Panc1 (cell line): ENCODE measurements around the gene NUP188. TPM values are rescaled to one million over a fixed set of nuclear protein-coding genes. Genes with fewer than 3 reads are reported as not detected.

Experiments
- ATAC-seq: fragments of 200-7000 bp; cut with Tn5 transposase; 2 replicates; pipeline ENCODE4 v1.9.1; 2020; ENCODE audit warnings: mild to moderate bottlenecking, moderate library complexity
- BruUV-seq: library from RNA; stranded (reverse); fragments of 400-500 nt; replicated peaks from 2 replicates; lab custom pipeline; 2021; lab: Mats Ljungman, UMichigan
- CTCF ChIA-PET: fragments of 300-600 bp; sonication (Branson Sonifier 250); formaldehyde crosslinking; loops from one replicate; lab custom pipeline; 2022; ENCODE audit warnings: antibody characterized with exemption; lab: Charles Lee
- POLR2A ChIA-PET: fragments of 300-600 bp; sonication (Branson Sonifier 250); formaldehyde crosslinking; loops from one replicate; lab custom pipeline; 2022; ENCODE audit warnings: antibody characterized with exemption; lab: Charles Lee
- DNase-seq: peaks from one replicate; pipeline ENCODE4 v3.0.0-alpha.2; 2010; ENCODE audit warnings: low read depth, low spot score
- H3K27ac ChIP-seq: 2 replicates; pipeline ENCODE4 v1.5.1; 2011; ENCODE audit warnings: mild to moderate bottlenecking, low read length, inconsistent platforms
- H3K27me3 ChIP-seq: fragments of 200-500 bp; sonication (Bioruptor generic); 2 replicates; pipeline ENCODE4 v1.6.0; 2014; ENCODE audit warnings: low read length, inconsistent platforms; ENCODE audit not compliant: control insufficient read depth, insufficient read depth
- H3K36me3 ChIP-seq: fragments of 200-500 bp; sonication (Bioruptor generic); 2 replicates; pipeline ENCODE4 v1.5.1; 2014; ENCODE audit warnings: inconsistent platforms, mild to moderate bottlenecking, low read length, moderate library complexity; ENCODE audit not compliant: control insufficient read depth, insufficient read depth
- H3K4me1 ChIP-seq: 2 replicates; pipeline ENCODE4 v1.5.1; 2011; ENCODE audit warnings: inconsistent platforms, mild to moderate bottlenecking, low read length, moderate library complexity; ENCODE audit not compliant: control insufficient read depth, insufficient read depth
- H3K4me3 ChIP-seq, 2 experiments: 2 replicates each; pipeline ENCODE4 v1.5.1; 2011 to 2012; ENCODE audit warnings: low read depth in 2 of 2, low read length in 2 of 2, mild to moderate bottlenecking in 2 of 2, inconsistent platforms in 1 of 2, moderate library complexity in 1 of 2
- H3K9me3 ChIP-seq: fragments of 200-500 bp; sonication (Bioruptor generic); 2 replicates; pipeline ENCODE4 v1.5.1; 2014; ENCODE audit warnings: low read depth, mild to moderate bottlenecking, inconsistent platforms, low read length, moderate library complexity; ENCODE audit not compliant: control insufficient read depth, insufficient read depth
- CTCF ChIP-seq: fragments of 450-650 bp; IDR thresholded peaks from 2 replicates; pipeline ENCODE4 v1.5.1; 2017; ENCODE audit warnings: mild to moderate bottlenecking
- POLR2AphosphoS5 ChIP-seq: IDR thresholded peaks from 2 replicates; pipeline ENCODE4 v1.6.1; 2012; ENCODE audit warnings: mild to moderate bottlenecking, low read depth, low read length, moderate library complexity
- REST ChIP-seq, 2 experiments: IDR thresholded peaks; 2 replicates each; pipeline ENCODE4 v1.6.1; 2011 to 2012; ENCODE audit warnings: low read depth in 2 of 2, control low read depth in 1 of 2, low read length in 1 of 2, mild to moderate bottlenecking in 1 of 2, moderate library complexity in 1 of 2; ENCODE audit not compliant: insufficient read depth in 1 of 2
- SIN3A ChIP-seq: IDR thresholded peaks from 2 replicates; pipeline ENCODE4 v1.6.1; 2012; ENCODE audit warnings: low read depth, mild to moderate bottlenecking, low read length, moderate library complexity, borderline replicate concordance; ENCODE audit not compliant: insufficient read depth
- TCF7L2 ChIP-seq: IDR thresholded peaks from 2 replicates; pipeline ENCODE4 v1.6.1; 2011; ENCODE audit warnings: mild to moderate bottlenecking, low read depth, low read length, inconsistent platforms
- in situ Hi-C: cut with HindIII; loops from 2 replicates; pipeline ENCODE4 v1.10.0; 2016; ENCODE audit warnings: low sequenced_read_pairs, low pct_unique_long_range_greater_than_20kb
- intact Hi-C: fragments of 100-400 bp; cut with micrococcal nuclease; formaldehyde crosslinking; loops from one replicate; pipeline ENCODE4 v1.10.0; 2022; ENCODE audit not compliant: unreplicated experiment
- total RNA-seq: library from RNA; stranded (reverse); gene quantifications from one replicate; pipeline ENCODE4 v1.2.1, GENCODE V29; 2021; ENCODE audit not compliant: unreplicated experiment

Gene NUP188
- total RNA-seq, 1 experiment from 2014 or later: 69.9 TPM

GRCh38 chr9:129053020-129053419 is 105.5 kb downstream of the NUP188 start:
- CTCF ChIA-PET: no interaction called here
- no peaks in the 10 kb centered on the region for H3K36me3 ChIP-seq
- POLR2A ChIA-PET: no interaction called here
- no TSS peak for BruUV-seq
- in situ Hi-C loops: no loop called here
- intact Hi-C loops: no loop called here
- no peaks in the 10 kb centered on the region for H3K27me3 ChIP-seq
- H3K4me3 ChIP-seq: no peak overlapping the region
- no peaks in the 10 kb centered on the region for H3K4me1 ChIP-seq
- H3K9me3 ChIP-seq: no peaks in the 10 kb centered on the region
- TF ChIP-seq SIN3A (no peak), TCF7L2 (no peak), POLR2AphosphoS5 (no peak), REST (IDR thresholded peaks at IDR 0.05; ENCODE audit: insufficient read depth in 1 of 2, low read depth in 2 of 2, low read length in 1 of 2) (no peak), CTCF (no peak)
- H3K27ac ChIP-seq: no peak overlapping the region
- ATAC-seq (no peak), DNase-seq (no peak)

- ChIA-PET CTCF (no interaction called here), POLR2A (interaction anchor here (0.6 kb wide), 1 partner anchor 27 kb away, joined by 3 read pairs; the partner anchor contains the start of gene DOLPP1)
- Histone ChIP-seq H3K9me3 (no peaks in the 10 kb centered on the region), H3K4me1 (no peaks in the 10 kb centered on the region), H3K27me3 (no peaks in the 10 kb centered on the region), H3K27ac (no peak overlapping the region), H3K36me3 (no peaks in the 10 kb centered on the region), H3K4me3 (no peak overlapping the region)
- intact Hi-C loops (no loop called here), in situ Hi-C loops (no loop called here)
- DNase-seq (no peak), ATAC-seq (no peak)
- BruUV-seq: no TSS peak
- TF ChIP-seq POLR2AphosphoS5 (no peak), CTCF (no peak), TCF7L2 (no peak), SIN3A (no peak), REST (IDR thresholded peaks at IDR 0.05; ENCODE audit: insufficient read depth in 1 of 2, low read depth in 2 of 2, low read length in 1 of 2) (no peak)
Measured at GRCh38 chr9:129054163-129054851, 106.8 kb downstream of the NUP188 start.
